SK-N-SH (cell line): ENCODE data around the gene NAXD.

Experiments
- MXI1 ChIP-seq: IDR thresholded peaks from 2 replicates; pipeline ENCODE4 v1.6.1; 2012; ENCODE audit warnings: mild to moderate bottlenecking, low read depth, low read length, improper control_type of control experiment
- NFIC ChIP-seq: IDR thresholded peaks from 2 replicates; pipeline ENCODE4 v1.4.0; 2012; ENCODE audit warnings: borderline replicate concordance
- TAF1 ChIP-seq: IDR thresholded peaks from 2 replicates; pipeline ENCODE4 v1.6.1; 2012; ENCODE audit warnings: low read depth, mild to moderate bottlenecking, low read length, moderate library complexity, borderline replicate concordance
- TF ChIP-seq, protein P1 (sequence below): IDR thresholded peaks from 2 replicates; pipeline ENCODE4 v1.6.1; 2012; ENCODE audit warnings: mild to moderate bottlenecking, low read depth, low read length, moderate library complexity
- TF ChIP-seq, protein P2 (sequence below): fragments of 200-600 bp; sonication (generic); IDR thresholded peaks from 2 replicates; pipeline ENCODE4 v1.6.1; 2017; ENCODE audit warnings: antibody characterized with exemption, mild to moderate bottlenecking, moderate library complexity

- TF ChIP-seq NFIC (no peak), TAF1 (no peak), MXI1 (no peak)
- TF ChIP-seq, protein P1, sequence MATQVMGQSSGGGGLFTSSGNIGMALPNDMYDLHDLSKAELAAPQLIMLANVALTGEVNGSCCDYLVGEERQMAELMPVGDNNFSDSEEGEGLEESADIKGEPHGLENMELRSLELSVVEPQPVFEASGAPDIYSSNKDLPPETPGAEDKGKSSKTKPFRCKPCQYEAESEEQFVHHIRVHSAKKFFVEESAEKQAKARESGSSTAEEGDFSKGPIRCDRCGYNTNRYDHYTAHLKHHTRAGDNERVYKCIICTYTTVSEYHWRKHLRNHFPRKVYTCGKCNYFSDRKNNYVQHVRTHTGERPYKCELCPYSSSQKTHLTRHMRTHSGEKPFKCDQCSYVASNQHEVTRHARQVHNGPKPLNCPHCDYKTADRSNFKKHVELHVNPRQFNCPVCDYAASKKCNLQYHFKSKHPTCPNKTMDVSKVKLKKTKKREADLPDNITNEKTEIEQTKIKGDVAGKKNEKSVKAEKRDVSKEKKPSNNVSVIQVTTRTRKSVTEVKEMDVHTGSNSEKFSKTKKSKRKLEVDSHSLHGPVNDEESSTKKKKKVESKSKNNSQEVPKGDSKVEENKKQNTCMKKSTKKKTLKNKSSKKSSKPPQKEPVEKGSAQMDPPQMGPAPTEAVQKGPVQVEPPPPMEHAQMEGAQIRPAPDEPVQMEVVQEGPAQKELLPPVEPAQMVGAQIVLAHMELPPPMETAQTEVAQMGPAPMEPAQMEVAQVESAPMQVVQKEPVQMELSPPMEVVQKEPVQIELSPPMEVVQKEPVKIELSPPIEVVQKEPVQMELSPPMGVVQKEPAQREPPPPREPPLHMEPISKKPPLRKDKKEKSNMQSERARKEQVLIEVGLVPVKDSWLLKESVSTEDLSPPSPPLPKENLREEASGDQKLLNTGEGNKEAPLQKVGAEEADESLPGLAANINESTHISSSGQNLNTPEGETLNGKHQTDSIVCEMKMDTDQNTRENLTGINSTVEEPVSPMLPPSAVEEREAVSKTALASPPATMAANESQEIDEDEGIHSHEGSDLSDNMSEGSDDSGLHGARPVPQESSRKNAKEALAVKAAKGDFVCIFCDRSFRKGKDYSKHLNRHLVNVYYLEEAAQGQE: no peak
- TF ChIP-seq, protein P2, sequence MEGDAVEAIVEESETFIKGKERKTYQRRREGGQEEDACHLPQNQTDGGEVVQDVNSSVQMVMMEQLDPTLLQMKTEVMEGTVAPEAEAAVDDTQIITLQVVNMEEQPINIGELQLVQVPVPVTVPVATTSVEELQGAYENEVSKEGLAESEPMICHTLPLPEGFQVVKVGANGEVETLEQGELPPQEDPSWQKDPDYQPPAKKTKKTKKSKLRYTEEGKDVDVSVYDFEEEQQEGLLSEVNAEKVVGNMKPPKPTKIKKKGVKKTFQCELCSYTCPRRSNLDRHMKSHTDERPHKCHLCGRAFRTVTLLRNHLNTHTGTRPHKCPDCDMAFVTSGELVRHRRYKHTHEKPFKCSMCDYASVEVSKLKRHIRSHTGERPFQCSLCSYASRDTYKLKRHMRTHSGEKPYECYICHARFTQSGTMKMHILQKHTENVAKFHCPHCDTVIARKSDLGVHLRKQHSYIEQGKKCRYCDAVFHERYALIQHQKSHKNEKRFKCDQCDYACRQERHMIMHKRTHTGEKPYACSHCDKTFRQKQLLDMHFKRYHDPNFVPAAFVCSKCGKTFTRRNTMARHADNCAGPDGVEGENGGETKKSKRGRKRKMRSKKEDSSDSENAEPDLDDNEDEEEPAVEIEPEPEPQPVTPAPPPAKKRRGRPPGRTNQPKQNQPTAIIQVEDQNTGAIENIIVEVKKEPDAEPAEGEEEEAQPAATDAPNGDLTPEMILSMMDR: no peak
These were observed 35.1 kb downstream of the NAXD start for GRCh38 chr13:110650436-110650835.
